ENCODE measurements around the gene C19orf85.
A peak's percentile ranks its signal among the peaks of the same experiment; 100 is the strongest.
"Not testable (repeated sequence)": the region's sequence is repeated elsewhere in the genome, so short reads cannot be mapped to it uniquely, and the experiment has no call there.

Gene C19orf85

DNA sequence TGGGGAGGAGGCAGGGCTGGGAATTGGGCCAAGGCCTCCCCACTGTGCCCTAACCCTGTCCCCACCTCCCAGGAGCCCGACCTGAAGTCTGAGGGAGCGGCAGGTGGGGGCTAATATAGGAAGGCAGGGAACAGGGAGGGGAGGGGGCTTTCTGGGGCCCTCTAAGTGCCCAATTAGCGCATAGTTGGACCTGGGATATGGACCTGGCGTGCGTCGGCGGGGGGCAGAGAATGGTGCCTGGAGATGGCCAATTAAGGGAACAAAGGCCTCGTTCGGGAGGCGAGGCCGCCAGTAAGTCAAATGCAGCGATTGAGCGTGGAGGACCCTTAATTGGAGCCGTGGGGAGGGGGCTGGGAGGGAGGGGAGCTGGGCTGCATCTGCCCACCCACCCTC lies at the start of gene C19orf85:
Gene C19orf85 (minus strand): TSS at position 90 of the 393 bp plus-strand sequence. CDS start 197 bp downstream, outside the sequence.
- FAIRE-seq (no peak), DNase-seq (ENCODE audit: low spot score) (no peak)

- FAIRE-seq, result no peak
- DNase-seq (ENCODE audit: low spot score), result no peak
These were observed 43.6 kb upstream of the C19orf85 start for GRCh38 chr19:55508120-55508519.

DNA sequence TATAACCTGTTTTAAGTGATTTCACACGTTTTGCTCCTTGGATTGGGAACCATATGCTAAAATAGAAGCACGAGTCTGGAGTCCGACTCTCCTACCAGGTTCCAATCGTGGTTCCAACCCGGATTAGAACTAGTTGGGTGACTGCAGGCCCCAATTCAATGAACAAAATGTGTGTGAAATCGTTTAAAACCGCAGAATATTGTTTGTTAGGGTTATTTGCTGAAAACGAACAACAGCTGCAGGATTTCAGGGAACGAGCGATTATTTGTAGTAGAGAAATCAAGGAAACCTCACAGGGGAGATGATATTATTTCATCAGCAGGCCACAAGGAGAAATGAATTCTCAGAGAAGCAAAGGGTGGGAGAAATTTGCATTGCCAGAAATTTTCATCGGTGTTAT lies 40.4 kb upstream of the C19orf85 start:
- DNase-seq (ENCODE audit: low spot score), result no peak
- FAIRE-seq, result no peak

DNA sequence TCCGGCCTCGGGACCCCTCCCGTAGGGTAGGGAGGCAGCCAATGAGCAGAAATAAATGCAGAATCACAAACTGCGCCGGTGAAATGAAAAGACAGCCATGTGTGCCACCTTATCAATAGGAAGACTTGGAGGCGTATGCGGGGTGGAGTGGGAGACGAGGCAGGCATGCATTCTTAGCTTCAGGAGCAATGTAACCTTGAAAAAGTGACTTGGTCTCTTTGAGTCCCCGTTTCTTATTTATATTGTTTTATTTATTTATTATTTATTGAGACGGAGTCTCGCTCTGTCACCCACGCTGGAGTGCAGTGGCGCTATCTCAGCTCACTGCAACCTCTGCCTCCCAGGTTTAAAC lies 39.7 kb upstream of the C19orf85 start:
- DNase-seq (ENCODE audit: low spot score), result no peak
- FAIRE-seq, result no peak

GRCh38 chr19:55503502-55504251 lies 39.1 kb upstream of the C19orf85 start:
- DNase-seq (ENCODE audit: low spot score) (peak; percentile 71), FAIRE-seq (no peak)

DNA sequence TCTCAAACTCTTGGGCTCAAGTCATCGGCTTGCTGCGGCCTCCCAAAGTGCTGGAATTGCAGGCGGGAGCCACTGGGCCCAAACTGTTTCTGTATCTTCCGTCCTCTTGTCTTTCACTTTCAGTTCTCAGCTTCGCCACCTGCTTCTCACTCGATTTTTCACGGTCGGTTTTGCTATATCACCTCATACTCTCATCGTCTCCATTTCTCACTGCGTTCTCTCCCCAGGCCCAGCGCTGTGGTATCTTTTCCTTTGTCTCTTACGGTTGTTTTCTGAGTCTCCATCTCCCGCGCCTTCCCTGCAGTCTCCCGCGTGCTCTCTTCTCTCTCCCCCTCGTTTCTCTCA lies 38.6 kb upstream of the C19orf85 start:
- DNase-seq (ENCODE audit: low spot score) (no peak), FAIRE-seq (no peak)

DNA sequence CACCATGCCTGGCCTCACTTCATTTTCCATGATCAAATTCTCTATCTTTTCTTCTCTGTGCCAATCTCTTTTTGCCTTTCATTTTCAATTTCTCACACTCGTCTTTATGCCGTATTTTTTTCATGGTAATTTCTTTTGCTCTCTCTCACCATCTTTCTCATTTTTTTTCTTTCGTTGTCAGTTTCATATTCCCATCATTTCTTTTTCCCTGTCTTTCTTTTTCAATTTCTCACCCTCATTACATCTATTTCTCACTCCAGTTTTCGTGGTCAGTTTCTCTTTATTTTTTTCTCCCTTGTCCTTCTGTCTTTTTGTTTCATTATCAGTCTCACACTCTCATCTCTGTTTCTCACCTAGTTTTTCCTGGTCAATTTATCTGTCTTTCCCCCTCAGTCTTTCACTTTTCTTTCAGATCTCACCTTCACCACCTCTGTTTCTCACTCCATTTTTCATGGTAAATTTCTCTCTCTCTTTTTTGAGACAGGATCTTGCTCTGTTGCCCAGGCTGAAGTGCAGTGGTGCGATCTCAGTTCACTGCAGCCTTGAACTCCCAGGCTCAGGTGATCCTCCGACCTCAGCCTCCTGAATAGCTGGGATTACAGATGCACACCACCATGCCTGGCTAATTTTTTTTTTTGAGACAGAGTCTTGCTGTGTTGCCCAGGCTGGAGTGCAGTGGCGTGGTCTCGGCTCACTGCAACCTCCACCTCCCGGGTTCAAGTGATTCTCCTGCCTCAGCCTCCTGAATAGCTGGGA lies 37.8 kb upstream of the C19orf85 start:
- FAIRE-seq (no peak), DNase-seq (ENCODE audit: low spot score) (no peak)

GRCh38 chr19:55500368-55500952 lies 35.9 kb upstream of the C19orf85 start:
- DNase-seq (ENCODE audit: low spot score) (no peak), FAIRE-seq (no peak)

DNA sequence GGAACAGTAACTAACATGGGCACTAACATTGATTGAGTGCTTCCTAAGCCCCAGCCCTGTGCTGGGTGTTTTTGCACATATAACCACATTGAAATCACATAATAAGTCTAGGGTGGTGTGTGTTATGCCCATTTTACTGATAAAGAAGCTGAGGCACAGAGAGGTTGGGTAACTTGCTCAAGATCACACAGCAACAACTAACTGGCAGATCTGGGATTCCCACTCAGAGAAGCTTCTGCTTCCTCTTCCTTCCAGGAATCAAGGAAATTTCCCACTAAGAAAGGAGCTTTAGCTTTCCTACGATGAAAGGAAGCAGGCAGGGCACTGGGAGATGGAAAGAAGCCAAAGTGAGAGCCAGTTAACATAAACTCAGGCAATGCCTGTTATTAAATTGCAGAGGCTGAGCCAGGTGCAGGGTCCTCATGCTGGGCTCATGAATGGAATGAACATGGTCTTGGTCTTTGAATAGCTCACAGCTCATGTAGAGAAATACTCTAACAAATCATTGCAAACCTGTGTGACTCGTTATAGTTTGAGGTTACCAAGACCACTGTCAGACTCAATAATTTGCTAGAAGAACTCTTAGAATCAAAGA lies 33.8 kb upstream of the C19orf85 start:
- FAIRE-seq (no peak), DNase-seq (ENCODE audit: low spot score) (no peak)

DNA sequence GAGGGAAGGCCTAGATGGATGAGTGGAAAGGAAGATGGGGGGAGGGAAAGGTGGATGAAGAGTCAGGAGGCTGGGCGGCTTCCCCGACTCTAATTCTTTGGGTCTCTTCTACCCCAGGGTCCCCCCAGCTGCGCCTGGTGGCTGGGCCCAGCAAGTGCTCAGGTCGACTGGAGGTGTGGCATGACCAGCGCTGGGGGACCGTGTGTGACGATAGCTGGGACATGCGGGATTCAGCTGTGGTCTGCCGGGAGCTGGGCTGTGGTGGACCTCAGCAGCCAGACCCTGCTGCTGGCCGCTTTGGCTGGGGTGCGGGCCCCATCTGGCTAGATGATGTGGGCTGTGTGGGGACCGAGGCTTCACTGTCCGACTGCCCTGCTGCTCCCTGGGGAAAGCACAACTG lies 33.2 kb upstream of the C19orf85 start:
- DNase-seq (ENCODE audit: low spot score) (no peak), FAIRE-seq (no peak)

- FAIRE-seq; DNase-seq (ENCODE audit: low spot score): not testable (repeated sequence)
These were observed 32.3 kb upstream of the C19orf85 start for GRCh38 chr19:55496820-55497219.

DNA sequence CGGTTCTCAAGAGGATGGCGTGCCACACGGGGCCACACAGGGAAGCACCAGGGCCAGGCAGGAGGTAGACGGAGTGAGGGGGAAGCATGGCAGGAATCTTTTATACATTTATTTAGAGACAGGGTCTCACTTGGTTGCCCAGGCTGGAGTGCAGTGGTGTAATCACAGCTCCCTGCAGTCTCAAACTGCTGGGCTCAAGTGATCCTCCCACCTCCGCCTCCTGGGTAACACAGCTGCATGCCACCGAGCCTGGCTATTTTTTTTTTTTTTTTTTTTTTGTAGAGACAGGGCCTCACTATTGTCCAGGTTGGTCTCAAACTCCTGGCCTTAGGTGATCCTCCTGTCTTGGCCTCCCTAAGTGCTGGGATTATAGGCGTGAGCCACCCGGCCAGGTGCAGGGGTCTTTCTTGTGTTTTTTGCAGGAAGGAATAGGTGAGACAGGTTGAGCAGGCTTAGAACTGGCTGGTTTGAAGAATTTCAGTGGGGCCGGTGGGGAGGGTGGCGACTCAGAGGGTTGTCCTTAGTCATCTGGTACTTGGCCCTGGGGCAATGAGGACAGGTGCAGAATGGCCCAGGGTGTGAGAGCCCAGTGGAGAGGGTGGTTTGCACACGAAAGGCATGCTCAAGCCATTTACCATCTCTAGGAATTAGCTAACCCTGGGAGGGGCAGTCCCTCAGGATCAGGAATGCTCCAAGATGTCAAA lies 31.2 kb upstream of the C19orf85 start:
- no peak for FAIRE-seq
- DNase-seq (ENCODE audit: low spot score), result no peak

DNA sequence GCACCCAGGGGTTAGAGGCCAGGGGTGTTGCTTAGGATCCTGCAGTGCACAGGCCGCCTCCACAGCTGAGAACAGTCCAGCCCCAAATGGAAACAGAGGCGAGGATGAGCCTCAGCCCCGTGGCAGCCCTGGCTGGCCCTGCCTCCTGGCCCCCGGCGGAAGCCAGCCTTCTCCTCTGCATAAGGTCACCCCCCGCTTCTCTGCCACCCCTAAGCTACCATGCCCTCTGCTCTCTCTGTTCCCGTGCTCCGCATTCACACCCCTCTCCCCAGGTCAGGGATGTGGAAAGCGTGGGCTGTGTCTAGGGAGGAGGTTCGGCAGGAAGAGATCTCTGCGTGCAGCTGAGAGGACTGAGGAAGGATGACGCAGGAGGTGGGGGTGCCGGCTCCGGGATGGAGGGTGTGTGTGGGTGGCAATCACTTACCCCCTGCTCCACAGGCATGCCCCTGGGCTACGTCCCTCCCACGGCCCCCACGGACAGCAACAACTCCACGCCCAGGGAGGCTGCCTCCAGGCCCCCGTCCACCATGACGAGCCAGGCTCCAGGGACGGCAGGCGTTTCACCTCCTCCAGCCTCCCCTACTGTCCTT lies 29.7 kb upstream of the C19orf85 start:
- DNase-seq (ENCODE audit: low spot score) (no peak), FAIRE-seq (no peak)

- FAIRE-seq (no peak), DNase-seq (ENCODE audit: low spot score) (no peak)
These were observed 29.2 kb upstream of the C19orf85 start for GRCh38 chr19:55493645-55494171.

GRCh38 chr19:55493052-55493644 lies 28.6 kb upstream of the C19orf85 start:
- no peak for FAIRE-seq
- DNase-seq (ENCODE audit: low spot score), result no peak

- FAIRE-seq, result no peak
- no peak for DNase-seq (ENCODE audit: low spot score)
These were observed 27.9 kb upstream of the C19orf85 start for GRCh38 chr19:55492362-55492944.

- FAIRE-seq (no peak), DNase-seq (ENCODE audit: low spot score) (no peak)
These were observed 27.2 kb upstream of the C19orf85 start for GRCh38 chr19:55491546-55492360.

DNA sequence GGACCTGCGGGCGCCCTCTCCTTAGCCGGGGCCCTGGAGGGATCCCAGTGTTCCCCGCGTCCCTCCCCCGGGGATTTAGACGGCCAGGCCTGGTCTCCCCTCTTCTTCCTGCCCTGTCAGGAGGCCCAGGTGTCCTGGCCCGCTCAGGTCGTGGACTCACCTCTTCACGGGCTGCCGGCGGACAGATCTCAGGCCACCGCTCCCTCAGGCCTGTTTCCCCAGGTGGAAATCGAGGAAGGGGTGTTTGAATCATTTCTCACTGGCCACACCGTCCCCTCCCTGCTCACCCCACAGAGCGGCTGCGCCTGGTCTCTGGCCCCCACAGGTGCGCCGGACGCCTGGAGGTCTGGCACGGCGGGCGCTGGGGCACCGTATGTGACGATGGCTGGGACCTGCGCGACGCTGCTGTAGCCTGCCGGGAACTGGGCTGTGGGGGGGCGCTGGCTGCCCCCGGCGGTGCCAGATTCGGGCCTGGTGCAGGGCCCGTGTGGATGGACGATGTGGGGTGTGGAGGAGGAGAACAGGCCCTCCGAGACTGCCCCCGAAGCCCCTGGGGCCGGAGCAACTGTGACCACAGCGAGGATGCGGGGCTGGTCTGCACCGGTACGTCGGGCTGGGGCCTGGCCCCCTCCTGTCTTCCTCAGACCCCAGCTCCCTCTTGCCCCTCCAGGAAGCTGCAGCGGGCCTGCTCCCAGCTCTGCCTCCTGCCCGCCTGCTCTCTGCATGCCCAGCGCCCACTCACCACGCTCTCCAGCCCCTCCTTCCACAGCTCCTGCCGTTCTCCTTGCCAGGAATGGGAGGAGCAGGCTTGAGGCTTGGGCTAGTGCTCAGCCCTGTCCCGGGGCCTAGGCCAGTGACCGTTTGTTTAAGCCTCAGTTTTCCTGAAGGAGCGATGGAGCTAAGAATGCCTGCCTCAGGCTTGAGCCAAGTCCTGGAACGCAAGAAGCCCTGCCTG lies 26.2 kb upstream of the C19orf85 start:
- FAIRE-seq (no peak), DNase-seq (ENCODE audit: low spot score) (no peak)
